ENCODE results near the gene S1PR3.

Gene S1PR3

DNA sequence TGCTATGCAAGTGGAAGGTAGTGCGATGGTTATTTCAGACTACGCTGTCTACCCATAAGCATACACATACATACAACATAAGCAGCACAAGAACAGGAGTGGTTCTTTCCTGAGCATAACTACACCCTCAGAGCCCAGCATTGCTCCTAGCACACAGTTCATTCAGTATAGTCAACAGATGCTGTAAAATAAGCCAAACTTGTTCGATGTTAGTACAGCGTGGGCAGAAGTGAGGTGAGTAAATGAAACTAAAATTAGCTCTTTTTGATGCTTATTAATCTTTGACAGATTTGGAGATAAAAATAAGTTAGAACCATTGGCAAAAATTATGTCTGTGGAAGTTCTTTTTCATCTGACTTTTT lies 47.8 kb downstream of the S1PR3 start:
- DNase-seq = no peak

DNA sequence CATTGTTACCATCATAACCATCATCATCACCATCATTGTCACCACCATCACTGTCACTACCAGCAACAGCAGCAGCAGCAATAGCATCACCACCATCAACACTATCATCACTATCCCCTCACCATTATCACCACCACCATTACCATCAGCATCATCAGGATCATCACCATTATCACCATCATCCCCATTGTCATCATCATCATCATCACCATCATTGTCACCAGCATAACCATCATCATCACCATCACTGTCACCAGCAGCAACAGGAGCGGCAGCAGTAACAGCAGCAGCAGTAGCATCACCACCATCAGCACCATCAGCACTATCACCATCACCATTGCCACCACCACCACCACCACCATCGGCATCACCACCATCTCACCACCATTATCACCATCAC lies 48.4 kb downstream of the S1PR3 start:
- DNase-seq = no peak

DNA sequence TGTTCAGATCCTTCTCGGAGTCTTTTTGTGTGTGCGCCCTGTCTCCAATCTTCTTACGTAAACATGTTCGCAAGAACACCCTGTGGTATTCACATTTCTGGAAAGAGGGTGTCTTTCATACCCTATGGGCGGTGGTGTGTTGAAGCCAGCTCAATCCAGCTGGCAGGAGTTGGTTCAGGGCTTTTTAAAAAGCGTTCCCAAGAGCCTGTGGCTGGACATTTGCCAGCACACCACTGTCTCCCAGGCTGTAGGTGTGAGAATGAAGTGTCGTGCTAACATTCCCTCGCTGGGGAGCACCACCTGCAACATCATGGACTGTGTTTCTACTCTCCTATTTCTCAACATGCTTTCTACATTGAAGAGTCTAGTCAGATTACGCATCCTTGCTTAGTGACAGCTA lies 51.7 kb downstream of the S1PR3 start:
- no peak for DNase-seq

DNA sequence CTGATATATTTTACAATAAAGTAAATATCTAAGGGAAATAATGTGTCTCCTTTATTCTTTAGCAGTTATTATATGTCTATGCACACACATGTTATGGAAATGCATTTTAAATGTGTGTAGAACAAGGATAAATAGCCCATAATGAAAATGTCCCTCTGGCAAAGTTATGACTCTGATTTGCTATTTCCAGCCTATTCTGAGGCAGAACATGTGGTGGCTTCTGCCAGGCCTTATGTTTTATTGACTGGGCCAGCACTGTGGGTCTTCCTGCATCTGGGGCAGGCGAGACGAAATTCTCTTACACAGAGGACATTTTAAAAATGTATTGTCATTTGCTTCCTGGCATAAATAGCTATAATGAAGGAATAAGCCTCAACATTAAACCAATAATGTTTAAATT lies 52.8 kb downstream of the S1PR3 start:
- DNase-seq = no peak

DNA sequence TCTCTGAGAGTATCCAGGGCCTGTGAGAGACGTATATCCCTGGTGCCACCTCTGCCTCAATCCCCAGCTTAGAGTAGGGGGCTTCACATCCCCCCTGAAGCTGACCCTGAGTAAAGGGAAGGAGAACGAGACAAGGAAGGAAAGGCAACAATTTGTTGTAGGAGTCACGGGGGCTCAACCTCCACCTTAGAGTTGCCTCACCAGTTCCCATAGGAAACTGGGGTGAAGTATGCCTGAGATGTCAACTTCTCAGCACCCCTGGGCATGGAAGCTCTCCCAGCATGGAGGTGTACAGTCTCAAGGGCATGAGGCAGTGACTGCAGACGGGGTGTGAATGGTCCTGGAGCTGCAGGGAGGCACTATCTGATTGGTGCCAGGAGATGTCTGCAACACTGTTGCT lies 53.6 kb downstream of the S1PR3 start:
- DNase-seq = no peak

DNA sequence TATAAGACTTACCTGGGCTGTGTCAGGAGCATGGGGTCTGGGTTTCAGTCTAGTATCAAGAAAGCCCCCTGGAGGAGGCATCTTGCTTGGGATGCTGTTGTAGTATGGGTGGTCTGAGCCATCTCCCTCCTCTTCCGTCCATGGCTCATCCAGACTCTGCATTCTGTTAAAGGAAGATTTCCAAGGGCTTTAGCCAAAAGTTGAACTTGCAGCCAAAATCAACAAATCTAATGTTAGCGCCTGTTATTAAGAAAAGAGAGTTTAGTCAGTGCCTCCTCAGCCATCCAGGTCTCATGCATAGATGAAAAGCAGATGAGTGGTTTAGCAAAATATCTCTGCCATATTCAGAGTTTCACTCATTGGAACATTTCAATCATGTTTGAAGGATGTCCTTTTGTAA lies 55.6 kb downstream of the S1PR3 start:
- DNase-seq = no peak

DNA sequence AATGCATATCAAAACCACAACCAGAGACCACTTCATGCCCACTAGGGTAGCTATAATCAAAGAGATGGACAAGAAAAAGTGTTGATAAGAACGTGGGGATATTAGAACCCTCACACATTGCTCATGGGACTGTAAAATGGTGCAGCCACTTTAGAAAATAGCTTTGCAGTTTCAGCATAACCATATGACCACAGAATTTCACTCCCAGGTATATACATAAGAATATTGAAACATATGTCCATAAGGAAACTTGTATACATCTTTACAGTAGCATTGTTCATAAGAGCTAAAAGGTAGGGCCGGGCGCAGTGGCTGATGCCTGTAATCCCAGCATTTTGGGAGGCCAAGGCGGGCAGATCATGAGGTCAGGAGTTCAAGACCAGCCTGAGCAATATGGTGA lies 56.4 kb downstream of the S1PR3 start:
- no peak for DNase-seq

DNA sequence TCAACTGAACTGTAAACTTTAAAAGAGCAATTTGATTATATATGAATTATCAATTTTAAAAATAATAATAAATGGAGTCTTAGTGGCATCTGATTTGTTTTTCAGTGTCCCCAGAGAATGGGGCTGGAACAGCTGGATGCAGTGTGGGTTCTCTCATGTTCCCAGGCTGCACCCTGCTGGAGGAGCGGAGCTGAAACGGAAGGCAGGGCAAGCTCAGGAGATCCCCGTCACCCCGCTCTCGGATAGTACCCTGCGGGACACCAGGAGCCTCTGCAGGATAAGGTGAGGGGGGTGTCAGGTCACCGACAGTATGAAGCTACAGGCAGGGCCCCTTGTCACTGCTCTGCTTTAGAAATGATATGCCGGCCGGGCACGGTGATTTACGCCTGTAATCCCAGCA lies 57.3 kb downstream of the S1PR3 start:
- DNase-seq = no peak

DNA sequence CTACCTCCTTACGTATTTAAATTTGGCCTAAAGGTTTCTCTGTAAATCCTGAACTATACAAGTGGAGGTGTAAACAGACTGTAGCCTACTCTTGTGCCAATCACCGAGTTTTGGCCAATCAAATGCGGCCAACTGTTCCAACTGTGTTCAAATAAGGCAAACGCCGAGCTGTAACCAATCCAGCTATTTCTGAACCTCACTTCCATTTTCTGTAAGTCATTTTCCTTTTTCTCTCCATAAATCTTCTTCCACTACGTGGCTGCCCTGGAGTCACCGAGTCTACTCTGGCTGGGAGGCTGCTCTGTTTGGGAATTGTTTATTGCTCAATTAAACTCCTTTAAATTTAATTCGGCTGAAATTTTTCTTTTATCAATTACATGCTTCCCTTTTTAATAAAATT lies 58.4 kb downstream of the S1PR3 start:
- DNase-seq = no peak

DNA sequence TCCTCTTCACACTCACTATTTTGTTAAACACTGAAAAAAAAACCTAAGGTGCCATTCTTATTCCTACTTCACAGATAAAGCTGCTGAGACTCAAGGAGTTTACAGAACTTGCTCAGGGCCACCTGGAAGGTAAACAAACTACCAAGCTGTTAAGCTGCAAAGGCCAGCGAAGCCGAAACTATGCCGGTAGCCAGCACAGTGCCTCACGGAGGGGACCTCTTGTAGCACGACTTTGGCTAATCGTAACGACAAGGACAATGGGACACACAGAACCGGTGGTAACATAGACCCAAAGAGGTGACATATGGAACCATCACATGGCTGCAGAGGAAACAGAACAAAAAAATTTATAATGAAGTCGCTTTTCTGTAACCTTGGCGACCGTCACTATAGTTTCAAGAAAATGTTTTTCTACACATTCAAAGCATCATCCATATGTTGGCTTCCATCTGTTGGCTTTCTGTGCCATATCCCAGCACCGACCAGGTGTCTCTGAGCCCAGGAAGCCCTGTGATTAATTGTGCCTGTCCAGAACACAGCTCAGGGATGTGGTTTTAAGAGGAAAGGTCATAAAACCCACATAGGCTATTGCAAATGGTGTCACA lies 60.3 kb downstream of the S1PR3 start:
- no peak for DNase-seq

DNA sequence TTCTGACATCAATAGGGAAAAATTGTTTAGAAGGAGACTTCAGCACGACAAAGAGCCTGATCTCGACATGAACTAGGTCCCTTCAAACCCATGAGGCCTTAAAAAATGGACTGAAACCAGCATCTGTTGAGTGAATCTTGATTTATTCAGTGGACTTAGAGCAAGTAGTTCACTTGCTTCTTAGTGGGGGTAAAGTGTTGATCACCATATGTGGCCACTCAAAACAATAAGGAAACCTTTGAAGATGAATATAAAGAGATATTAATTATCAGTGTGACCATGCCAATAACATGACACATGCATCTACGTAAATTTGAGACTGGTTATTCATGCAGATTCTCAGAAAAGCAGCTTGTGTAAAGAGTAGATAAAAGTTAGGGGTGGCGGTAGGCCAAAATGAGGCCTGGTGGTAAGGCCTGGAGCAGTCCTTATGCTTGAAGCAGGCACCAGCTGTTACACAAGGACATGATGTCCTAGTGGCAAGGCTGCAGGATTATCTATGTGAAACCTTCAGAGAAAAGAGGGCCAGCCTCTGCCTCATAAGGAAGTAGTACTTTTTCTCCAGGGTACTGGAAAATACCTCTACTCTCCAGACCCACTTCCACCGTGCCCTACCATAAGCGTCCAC lies 61.3 kb downstream of the S1PR3 start:
- no peak for DNase-seq

DNA sequence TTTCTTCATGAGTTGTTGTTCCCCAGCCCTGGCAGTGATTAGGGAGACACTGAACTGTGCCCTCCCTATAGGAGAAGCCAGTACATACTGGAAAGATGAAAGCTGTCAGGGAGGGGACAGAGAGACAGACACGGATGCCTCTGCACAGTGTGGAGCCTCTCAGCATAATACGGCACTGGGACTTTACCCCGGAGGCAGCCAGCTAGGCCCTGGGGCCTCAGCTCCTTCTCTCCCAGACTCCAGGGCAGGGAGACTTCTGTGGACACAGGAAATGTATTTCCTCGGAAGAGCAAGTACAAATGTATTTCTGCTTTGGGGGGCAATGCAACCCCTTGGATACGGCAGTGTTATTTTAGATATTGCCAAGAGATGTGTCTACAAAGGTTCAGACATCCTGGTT lies 62.0 kb downstream of the S1PR3 start:
- DNase-seq = no peak

Data from NCI-H510A treated with DMSO at 0.1 percent for 48 hours (cell line).